Transverse colon (tissue), 4 donors: Measurements from ENCODE around the gene WWOX.

Experiments used
- POLR2A ChIP-seq: fragments of 450-650 bp; IDR thresholded peaks from one replicate; pipeline ENCODE4 v1.6.1; 2016; ENCODE audit warnings: antibody characterized with exemption, mild to moderate bottlenecking, moderate library complexity
- POLR2AphosphoS5 ChIP-seq, 3 donors: sonication (generic); formaldehyde crosslinking; IDR thresholded peaks; one replicate each; pipeline ENCODE4 v1.6.1; 2016; ENCODE audit warnings: antibody characterized with exemption in 3 of 3
- TF ChIP-seq, protein P1 (sequence below), 5 experiments: fragments of 200-600 bp in 3 of 5; fragments of 450-650 bp in 2 of 5; sonication (generic) in 3 of 5; IDR thresholded peaks; 1 replicate in 2 of 5; 2 replicates in 3 of 5; pipeline ENCODE4 v1.5.1; 2016 to 2017; ENCODE audit warnings: antibody characterized with exemption in 5 of 5, inconsistent platforms in 3 of 5, mild to moderate bottlenecking in 2 of 5, moderate library complexity in 1 of 5

GRCh38 chr16:78746718-78747117, 647.3 kb downstream of the WWOX start:
- TF ChIP-seq POLR2A = no peak
- TF ChIP-seq, protein P1, sequence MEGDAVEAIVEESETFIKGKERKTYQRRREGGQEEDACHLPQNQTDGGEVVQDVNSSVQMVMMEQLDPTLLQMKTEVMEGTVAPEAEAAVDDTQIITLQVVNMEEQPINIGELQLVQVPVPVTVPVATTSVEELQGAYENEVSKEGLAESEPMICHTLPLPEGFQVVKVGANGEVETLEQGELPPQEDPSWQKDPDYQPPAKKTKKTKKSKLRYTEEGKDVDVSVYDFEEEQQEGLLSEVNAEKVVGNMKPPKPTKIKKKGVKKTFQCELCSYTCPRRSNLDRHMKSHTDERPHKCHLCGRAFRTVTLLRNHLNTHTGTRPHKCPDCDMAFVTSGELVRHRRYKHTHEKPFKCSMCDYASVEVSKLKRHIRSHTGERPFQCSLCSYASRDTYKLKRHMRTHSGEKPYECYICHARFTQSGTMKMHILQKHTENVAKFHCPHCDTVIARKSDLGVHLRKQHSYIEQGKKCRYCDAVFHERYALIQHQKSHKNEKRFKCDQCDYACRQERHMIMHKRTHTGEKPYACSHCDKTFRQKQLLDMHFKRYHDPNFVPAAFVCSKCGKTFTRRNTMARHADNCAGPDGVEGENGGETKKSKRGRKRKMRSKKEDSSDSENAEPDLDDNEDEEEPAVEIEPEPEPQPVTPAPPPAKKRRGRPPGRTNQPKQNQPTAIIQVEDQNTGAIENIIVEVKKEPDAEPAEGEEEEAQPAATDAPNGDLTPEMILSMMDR (IDR thresholded peaks at IDR 0.05) = no peak
- TF ChIP-seq POLR2AphosphoS5 (IDR thresholded peaks at IDR 0.05) = no peak
